Lower leg skin (tissue), 3 donors: ENCODE results near the gene GNAS-AS1.

Source experiments
- CTCF ChIP-seq, 3 donors: fragments of 450-650 bp; IDR thresholded peaks; one replicate each; pipeline ENCODE4 v1.5.1; 2016; ENCODE audit warnings: antibody characterized with exemption in 3 of 3, mild to moderate bottlenecking in 3 of 3, moderate library complexity in 2 of 3
- POLR2A ChIP-seq, 2 donors: fragments of 450-650 bp; IDR thresholded peaks; one replicate each; pipeline ENCODE4 v1.6.1; 2016 to 2017; ENCODE audit warnings: antibody characterized with exemption in 2 of 2, mild to moderate bottlenecking in 1 of 2, moderate library complexity in 1 of 2

DNA sequence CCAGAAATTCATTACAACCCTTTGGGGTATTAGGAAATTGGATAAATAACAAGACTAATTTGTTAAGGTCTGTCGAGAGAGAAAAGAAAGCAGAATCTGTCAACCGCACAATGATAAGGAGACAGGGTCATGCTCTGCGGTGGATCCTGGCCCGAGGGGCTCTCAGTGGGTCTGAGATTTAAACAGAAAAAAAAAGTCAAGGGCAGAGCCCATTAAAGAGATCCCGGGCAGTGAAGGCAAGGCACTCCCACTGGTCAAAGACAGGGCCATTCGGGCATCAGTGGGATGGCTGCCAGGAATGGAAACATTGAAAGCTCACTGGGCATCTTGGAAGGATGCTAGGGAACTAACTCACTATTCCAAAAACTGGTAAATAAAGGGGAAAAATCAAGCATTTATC is 77.9 kb downstream of the GNAS-AS1 start:
- TF ChIP-seq CTCF (IDR thresholded peaks at IDR 0.05) (no peak), POLR2A (IDR thresholded peaks at IDR 0.05) (no peak)
